Upper lobe of right lung (tissue), 1 donor: ENCODE results near the gene PLEKHD1. TPM values are rescaled to one million over a fixed set of nuclear protein-coding genes. Genes with fewer than 3 reads are reported as not detected.

ENCODE experiments used
- ATAC-seq: fragments of 200-7000 bp; cut with Tn5 transposase; one replicate; pipeline ENCODE4 v1.9.1; 2020; ENCODE audit warnings: mild to moderate bottlenecking, moderate library complexity
- DNase-seq: peaks from one replicate; pipeline ENCODE4 v3.0.0-alpha.2; 2020
- H3K27ac ChIP-seq: fragments of 200-600 bp; one replicate; pipeline ENCODE4 v1.8.0; 2022
- H3K27me3 ChIP-seq: fragments of 200-600 bp; one replicate; pipeline ENCODE4 v1.8.0; 2022; ENCODE audit warnings: mild to moderate bottlenecking
- H3K36me3 ChIP-seq: fragments of 200-600 bp; one replicate; pipeline ENCODE4 v1.8.0; 2022
- H3K4me1 ChIP-seq: fragments of 200-600 bp; one replicate; pipeline ENCODE4 v1.8.0; 2022
- H3K4me3 ChIP-seq: fragments of 200-600 bp; one replicate; pipeline ENCODE4 v1.8.0; 2022; ENCODE audit warnings: mild to moderate bottlenecking
- H3K9me3 ChIP-seq: fragments of 200-600 bp; one replicate; pipeline ENCODE4 v1.8.0; 2022
- CTCF ChIP-seq: fragments of 200-600 bp; IDR thresholded peaks from one replicate; pipeline ENCODE4 v1.8.0; 2022; ENCODE audit warnings: antibody characterized with exemption
- intact Hi-C: fragments of 100-400 bp; cut with DNase I; formaldehyde crosslinking; loops from one replicate; pipeline ENCODE4 v1.11.0; 2022
- total RNA-seq: library from RNA; stranded (reverse); fragmentation: NEBNext Ultra II Directional; extraction: Animal tissue kit (Norgen Biotek cat#: 25700); gene quantifications from one replicate; pipeline ENCODE4 v1.2.1, GENCODE V29; 2021
- donor health status: DM: no; HTN: yes; CAD: no; lungs with severe emphysema.

PLEKHD1 gene
- total RNA-seq, 1 donor from 2014 or later = 0.41 TPM

DNA sequence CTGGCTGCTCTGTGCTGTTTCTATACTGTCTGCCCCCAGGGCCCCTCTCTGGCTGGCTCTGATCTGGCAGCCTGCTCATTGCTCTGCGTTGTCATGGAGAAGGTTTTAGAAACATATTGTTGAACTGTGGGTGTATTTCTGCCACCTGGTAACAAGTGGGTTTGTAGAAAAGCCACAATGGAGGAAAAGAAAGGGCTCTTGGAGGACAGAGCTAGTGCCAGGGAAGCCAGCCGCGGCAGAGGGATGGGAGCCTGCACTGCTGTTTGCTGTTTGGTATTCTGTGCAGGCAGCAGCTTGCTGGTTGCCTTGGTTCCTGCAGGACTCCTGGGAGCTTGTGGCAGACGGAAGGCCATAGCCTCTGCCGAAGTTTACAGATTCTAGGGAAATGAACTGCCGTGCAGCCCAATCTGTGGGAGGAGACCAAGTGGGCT, 75.1 kb downstream of the PLEKHD1 start:
- intact Hi-C loops = no loop called here
- no peak for DNase-seq
- no peak overlapping the region for H3K4me3 ChIP-seq

DNA sequence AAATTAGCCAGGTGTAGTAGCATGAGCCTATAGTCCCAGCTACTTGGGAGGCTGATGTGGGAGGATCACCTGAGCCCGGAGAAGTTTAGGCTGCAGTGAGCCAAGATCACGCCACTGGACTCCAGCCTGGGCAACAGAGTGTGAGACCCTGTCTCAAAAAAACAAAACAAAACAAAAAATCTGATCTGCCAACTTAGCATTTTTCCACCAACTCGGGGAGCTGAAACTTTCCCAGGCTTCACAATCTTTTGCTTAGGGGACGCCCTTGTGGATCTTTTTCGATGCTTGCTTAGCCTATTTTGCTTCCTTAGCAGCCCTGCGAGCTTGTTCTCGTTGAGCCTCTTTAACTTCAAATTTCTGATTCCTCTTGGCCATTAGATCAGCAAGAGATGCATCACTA, 76.3 kb downstream of the PLEKHD1 start:
- no peak for DNase-seq
- no peak for TF ChIP-seq CTCF
- Histone ChIP-seq H3K9me3 (no peaks in the 10 kb centered on the region), H3K27me3 (peaks cover 33% of the 10 kb centered on the region), H3K27ac (no peak overlapping the region), H3K36me3 (no peaks in the 10 kb centered on the region), H3K4me3 (no peak overlapping the region), H3K4me1 (no peaks in the 10 kb centered on the region)
- intact Hi-C loops = no loop called here
- no peak for ATAC-seq

More for the DNA sequence above, 75.1 kb downstream of the PLEKHD1 start:
- Histone ChIP-seq H3K36me3 (no peaks in the 10 kb centered on the region), H3K27ac (no peak overlapping the region), H3K27me3 (peaks cover 21% of the 10 kb centered on the region), H3K9me3 (no peaks in the 10 kb centered on the region), H3K4me1 (no peaks in the 10 kb centered on the region)
- ATAC-seq = no peak
- no peak for TF ChIP-seq CTCF

DNA sequence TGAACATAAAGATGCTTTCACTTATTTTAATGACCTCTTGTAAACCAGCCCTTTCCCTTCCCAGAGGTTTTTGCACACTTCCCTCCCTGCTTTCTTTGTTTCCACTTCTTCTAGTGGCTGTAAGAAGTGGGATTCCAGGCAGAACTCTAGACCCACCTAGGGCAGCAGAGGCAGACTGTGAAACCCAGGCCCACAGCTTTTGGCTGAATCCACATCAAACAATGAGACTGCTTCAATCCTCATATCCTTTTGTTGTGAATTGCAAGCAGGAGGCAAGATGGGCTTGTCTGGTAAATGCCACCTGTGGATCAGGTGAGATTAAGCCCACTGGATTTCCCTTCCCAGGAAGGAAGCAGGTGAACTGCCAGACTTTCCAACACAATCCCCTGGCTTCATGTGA, 77.4 kb downstream of the PLEKHD1 start:
- ATAC-seq = no peak

DNA sequence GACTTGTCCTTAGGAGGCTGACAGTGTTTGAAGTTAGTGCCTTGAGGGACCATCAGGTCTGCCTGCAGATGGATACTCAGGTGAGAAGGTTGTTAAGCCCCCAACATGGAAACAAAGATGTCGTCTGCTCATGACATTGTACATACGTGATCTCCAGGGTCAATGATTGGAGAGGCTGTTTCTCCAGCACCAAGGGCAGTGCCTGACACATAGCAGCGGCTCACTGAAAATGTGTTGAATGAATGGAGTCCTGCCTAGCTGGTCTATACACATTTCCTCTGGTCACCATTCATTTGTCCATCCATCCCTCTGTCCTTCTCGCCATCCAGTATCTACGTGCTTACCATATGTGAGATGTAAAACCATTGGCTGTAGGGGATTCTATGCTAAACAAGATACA, 83.0 kb downstream of the PLEKHD1 start:
- intact Hi-C loops = no loop called here

More for the DNA sequence above, 77.4 kb downstream of the PLEKHD1 start:
- no peak for TF ChIP-seq CTCF
- Histone ChIP-seq H3K36me3 (no peaks in the 10 kb centered on the region), H3K4me3 (no peak overlapping the region), H3K4me1 (no peaks in the 10 kb centered on the region), H3K27me3 (peaks cover 43% of the 10 kb centered on the region), H3K9me3 (no peaks in the 10 kb centered on the region), H3K27ac (no peak overlapping the region)
- DNase-seq = no peak
- intact Hi-C loops = no loop called here

DNA sequence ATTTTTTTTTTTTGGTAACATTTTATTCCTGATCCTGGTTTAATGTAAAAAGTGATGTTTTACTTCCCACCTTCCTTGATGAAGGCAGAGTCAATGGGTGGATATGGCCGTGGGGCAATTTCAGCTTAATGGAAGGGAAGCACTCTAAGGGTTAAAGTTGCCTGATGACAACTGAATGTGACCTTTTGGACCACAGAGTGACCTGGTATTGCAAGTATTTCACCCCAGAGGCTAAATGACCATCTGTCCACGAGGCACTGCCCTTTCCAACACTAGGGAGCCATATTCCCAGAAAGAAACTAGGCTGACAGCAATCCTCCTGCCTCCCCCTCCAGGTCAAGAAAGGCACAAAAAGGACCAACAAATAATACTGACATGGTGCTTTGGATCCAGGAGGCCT, 85.3 kb downstream of the PLEKHD1 start:
- DNase-seq = no peak
- H3K27ac ChIP-seq = no peak overlapping the region
- no peaks in the 10 kb centered on the region for H3K36me3 ChIP-seq
- H3K4me3 ChIP-seq = no peak overlapping the region
- H3K27me3 ChIP-seq = peaks cover 93% of the 10 kb centered on the region
- ATAC-seq = no peak
- H3K9me3 ChIP-seq = no peaks in the 10 kb centered on the region
- H3K4me1 ChIP-seq = peaks cover 28% of the 10 kb centered on the region
- no peak for TF ChIP-seq CTCF
- intact Hi-C loops = no loop called here

More for the DNA sequence above, 83.0 kb downstream of the PLEKHD1 start:
- Histone ChIP-seq H3K4me3 (no peak overlapping the region), H3K27me3 (peaks cover 78% of the 10 kb centered on the region), H3K9me3 (no peaks in the 10 kb centered on the region), H3K27ac (no peak overlapping the region), H3K36me3 (no peaks in the 10 kb centered on the region), H3K4me1 (peaks cover 11% of the 10 kb centered on the region)
- no peak for ATAC-seq
- no peak for DNase-seq
- no peak for TF ChIP-seq CTCF

- Histone ChIP-seq H3K36me3 (no peaks in the 10 kb centered on the region), H3K4me1 (peaks cover 30% of the 10 kb centered on the region), H3K4me3 (no peak overlapping the region), H3K27ac (no peak overlapping the region), H3K9me3 (no peaks in the 10 kb centered on the region), H3K27me3 (peaks cover 93% of the 10 kb centered on the region)
- ATAC-seq (no peak), DNase-seq (no peak)
- TF ChIP-seq CTCF = no peak
- intact Hi-C loops = no loop called here
Measured at GRCh38 chr14:69570836-69571330, 86.4 kb downstream of the PLEKHD1 start.
